ENCODE data around the gene ITSN2.

GRCh38 chr2:24179683-24180082, 180.7 kb downstream of the ITSN2 start:
- TF ChIP-seq, protein P1, sequence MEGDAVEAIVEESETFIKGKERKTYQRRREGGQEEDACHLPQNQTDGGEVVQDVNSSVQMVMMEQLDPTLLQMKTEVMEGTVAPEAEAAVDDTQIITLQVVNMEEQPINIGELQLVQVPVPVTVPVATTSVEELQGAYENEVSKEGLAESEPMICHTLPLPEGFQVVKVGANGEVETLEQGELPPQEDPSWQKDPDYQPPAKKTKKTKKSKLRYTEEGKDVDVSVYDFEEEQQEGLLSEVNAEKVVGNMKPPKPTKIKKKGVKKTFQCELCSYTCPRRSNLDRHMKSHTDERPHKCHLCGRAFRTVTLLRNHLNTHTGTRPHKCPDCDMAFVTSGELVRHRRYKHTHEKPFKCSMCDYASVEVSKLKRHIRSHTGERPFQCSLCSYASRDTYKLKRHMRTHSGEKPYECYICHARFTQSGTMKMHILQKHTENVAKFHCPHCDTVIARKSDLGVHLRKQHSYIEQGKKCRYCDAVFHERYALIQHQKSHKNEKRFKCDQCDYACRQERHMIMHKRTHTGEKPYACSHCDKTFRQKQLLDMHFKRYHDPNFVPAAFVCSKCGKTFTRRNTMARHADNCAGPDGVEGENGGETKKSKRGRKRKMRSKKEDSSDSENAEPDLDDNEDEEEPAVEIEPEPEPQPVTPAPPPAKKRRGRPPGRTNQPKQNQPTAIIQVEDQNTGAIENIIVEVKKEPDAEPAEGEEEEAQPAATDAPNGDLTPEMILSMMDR (IDR thresholded peaks at IDR 0.05) = no peak
- no peak for TF ChIP-seq POLR2A (IDR thresholded peaks at IDR 0.05)

Data from lower leg skin (tissue), 3 donors.